Right lobe of liver (tissue), 4 donors: ENCODE data around the gene DNAH8.

Experiments
- POLR2A ChIP-seq: fragments of 450-650 bp; IDR thresholded peaks from one replicate; pipeline ENCODE4 v1.6.1; 2017; ENCODE audit warnings: antibody characterized with exemption, mild to moderate bottlenecking
- TF ChIP-seq, protein P1 (sequence below), 4 donors: fragments of 200-600 bp in 3 of 4; fragments of 450-650 bp in 1 of 4; IDR thresholded peaks; one replicate each; pipeline versions ENCODE4 v1.5.1 to v1.8.0; 2016 to 2022; ENCODE audit warnings: antibody characterized with exemption in 4 of 4, mild to moderate bottlenecking in 2 of 4
- donor health status: DM: no; HTN: no; CAD: no.
- donor health status: DM: no; HTN: no; CAD: no.
- donor health status: DM: no; HTN: yes; CAD: no.

DNA sequence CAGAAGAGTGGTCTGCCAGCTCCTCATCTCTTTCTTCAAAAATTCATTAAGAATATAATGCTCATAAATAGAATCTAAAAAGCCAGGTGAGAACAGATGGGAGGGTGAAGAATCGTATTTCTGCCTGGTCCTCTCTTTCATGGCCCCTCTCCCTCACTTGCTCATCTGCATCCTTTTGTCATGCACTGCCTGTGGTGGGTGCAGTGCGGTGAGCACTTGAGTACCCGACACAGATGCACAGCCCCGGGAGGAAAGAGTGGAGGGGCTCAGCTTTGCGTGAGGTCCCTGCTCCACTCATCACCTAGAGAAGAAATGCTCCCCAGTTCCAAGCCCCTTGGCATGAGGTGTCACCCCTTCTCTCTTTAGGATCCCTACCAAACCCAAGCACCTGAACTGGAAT is 275.4 kb downstream of the DNAH8 start:
- TF ChIP-seq POLR2A: no peak
- TF ChIP-seq, protein P1, sequence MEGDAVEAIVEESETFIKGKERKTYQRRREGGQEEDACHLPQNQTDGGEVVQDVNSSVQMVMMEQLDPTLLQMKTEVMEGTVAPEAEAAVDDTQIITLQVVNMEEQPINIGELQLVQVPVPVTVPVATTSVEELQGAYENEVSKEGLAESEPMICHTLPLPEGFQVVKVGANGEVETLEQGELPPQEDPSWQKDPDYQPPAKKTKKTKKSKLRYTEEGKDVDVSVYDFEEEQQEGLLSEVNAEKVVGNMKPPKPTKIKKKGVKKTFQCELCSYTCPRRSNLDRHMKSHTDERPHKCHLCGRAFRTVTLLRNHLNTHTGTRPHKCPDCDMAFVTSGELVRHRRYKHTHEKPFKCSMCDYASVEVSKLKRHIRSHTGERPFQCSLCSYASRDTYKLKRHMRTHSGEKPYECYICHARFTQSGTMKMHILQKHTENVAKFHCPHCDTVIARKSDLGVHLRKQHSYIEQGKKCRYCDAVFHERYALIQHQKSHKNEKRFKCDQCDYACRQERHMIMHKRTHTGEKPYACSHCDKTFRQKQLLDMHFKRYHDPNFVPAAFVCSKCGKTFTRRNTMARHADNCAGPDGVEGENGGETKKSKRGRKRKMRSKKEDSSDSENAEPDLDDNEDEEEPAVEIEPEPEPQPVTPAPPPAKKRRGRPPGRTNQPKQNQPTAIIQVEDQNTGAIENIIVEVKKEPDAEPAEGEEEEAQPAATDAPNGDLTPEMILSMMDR (IDR thresholded peaks at IDR 0.05): no peak
